Sigmoid colon (tissue), 4 donors: ENCODE measurements around the gene RAB3B.

Source experiments
- EP300 ChIP-seq, 4 donors: sonication (generic); formaldehyde crosslinking; IDR thresholded peaks; one replicate each; pipeline ENCODE4 v1.6.1; 2017; ENCODE audit warnings: antibody characterized with exemption in 4 of 4
- POLR2A ChIP-seq, 2 donors: fragments of 450-650 bp; IDR thresholded peaks; one replicate each; pipeline ENCODE4 v1.6.1; 2016; ENCODE audit warnings: antibody characterized with exemption in 2 of 2, mild to moderate bottlenecking in 2 of 2, moderate library complexity in 2 of 2
- POLR2AphosphoS5 ChIP-seq, 4 donors: sonication (generic); formaldehyde crosslinking; IDR thresholded peaks; one replicate each; pipeline ENCODE4 v1.6.1; 2017; ENCODE audit warnings: antibody characterized with exemption in 4 of 4
- TF ChIP-seq, protein P1 (sequence below), 4 experiments: fragments of 450-650 bp in 3 of 4; fragments of 200-600 bp in 1 of 4; IDR thresholded peaks; one replicate each; pipeline ENCODE4 v1.5.1; 2016 to 2019; ENCODE audit warnings: antibody characterized with exemption in 4 of 4, mild to moderate bottlenecking in 3 of 4, moderate library complexity in 2 of 4

DNA sequence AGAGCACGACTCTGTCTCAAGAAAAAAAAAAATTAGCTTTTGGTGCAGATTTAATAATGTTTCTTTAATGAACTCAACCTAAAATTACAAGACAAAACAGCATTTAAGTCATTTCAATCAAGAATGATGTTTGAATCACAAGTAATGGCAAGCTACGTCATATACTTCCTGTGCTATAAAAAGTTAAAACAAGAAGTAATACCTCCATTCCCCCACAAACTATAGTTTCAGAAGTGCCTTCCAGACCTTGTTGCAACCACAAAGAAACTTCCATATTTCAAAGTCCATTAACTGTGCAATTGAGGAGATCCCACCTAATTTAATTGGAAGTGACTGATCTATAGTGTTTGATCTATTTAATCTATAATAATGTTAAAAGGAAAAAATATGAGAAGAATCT is 127.1 kb downstream of the RAB3B start:
- TF ChIP-seq POLR2A (IDR thresholded peaks at IDR 0.05) = no peak
- TF ChIP-seq, protein P1, sequence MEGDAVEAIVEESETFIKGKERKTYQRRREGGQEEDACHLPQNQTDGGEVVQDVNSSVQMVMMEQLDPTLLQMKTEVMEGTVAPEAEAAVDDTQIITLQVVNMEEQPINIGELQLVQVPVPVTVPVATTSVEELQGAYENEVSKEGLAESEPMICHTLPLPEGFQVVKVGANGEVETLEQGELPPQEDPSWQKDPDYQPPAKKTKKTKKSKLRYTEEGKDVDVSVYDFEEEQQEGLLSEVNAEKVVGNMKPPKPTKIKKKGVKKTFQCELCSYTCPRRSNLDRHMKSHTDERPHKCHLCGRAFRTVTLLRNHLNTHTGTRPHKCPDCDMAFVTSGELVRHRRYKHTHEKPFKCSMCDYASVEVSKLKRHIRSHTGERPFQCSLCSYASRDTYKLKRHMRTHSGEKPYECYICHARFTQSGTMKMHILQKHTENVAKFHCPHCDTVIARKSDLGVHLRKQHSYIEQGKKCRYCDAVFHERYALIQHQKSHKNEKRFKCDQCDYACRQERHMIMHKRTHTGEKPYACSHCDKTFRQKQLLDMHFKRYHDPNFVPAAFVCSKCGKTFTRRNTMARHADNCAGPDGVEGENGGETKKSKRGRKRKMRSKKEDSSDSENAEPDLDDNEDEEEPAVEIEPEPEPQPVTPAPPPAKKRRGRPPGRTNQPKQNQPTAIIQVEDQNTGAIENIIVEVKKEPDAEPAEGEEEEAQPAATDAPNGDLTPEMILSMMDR (IDR thresholded peaks at IDR 0.05) = no peak
- no peak for TF ChIP-seq EP300 (IDR thresholded peaks at IDR 0.05)
- TF ChIP-seq POLR2AphosphoS5 (IDR thresholded peaks at IDR 0.05) = no peak
